Measurements from ENCODE around the gene GPR35.

DNA sequence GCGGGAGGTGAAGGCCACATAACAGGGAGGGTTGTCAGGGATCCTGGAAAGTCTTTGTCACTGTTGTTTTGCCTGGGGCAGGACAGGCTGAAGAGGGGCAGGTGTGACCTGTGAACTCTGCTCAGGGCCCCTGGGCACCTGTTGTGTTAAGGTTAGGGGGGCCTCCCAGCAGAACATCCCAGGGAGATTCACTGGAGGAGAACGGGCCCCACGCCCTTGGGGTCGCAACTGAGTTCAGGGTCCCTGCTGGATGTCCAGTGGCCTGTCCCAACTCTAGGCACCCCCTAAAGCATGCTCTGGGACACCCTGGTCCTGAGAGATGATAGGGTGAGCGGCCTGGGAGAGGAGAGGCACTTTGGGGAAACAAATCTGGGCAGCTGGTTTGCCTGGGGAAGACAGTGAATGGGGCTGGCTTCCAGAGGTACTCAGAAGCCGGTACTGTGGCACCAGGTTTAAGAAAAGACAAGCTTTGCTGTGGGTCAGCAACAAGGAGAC, 22.9 kb downstream of the GPR35 start:
- TF ChIP-seq, protein P1, sequence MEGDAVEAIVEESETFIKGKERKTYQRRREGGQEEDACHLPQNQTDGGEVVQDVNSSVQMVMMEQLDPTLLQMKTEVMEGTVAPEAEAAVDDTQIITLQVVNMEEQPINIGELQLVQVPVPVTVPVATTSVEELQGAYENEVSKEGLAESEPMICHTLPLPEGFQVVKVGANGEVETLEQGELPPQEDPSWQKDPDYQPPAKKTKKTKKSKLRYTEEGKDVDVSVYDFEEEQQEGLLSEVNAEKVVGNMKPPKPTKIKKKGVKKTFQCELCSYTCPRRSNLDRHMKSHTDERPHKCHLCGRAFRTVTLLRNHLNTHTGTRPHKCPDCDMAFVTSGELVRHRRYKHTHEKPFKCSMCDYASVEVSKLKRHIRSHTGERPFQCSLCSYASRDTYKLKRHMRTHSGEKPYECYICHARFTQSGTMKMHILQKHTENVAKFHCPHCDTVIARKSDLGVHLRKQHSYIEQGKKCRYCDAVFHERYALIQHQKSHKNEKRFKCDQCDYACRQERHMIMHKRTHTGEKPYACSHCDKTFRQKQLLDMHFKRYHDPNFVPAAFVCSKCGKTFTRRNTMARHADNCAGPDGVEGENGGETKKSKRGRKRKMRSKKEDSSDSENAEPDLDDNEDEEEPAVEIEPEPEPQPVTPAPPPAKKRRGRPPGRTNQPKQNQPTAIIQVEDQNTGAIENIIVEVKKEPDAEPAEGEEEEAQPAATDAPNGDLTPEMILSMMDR (IDR thresholded peaks at IDR 0.05), result no peak
- TF ChIP-seq POLR2AphosphoS5 (IDR thresholded peaks at IDR 0.05), result no peak
- TF ChIP-seq EP300 (IDR thresholded peaks at IDR 0.05; ENCODE audit: low read depth), result no peak
- TF ChIP-seq POLR2A (IDR thresholded peaks at IDR 0.05), result no peak
